ENCODE measurements around the gene RSL24D1. TPM values are rescaled to one million over a fixed set of nuclear protein-coding genes. Genes with fewer than 3 reads are reported as not detected.

The RSL24D1 gene
- total RNA-seq, result 10 to 100 TPM; 13.2 to 27.7 (median 20.2) TPM
- long read RNA-seq, transcript RSL24D1-201 (6 exons, 2,015 nt), result major isoform, 15 of 17 reads
- long read RNA-seq, partial matches to known transcripts, result 2 of 17 reads
- long read RNA-seq, other reads (novel, unspliced or antisense), result 0 of 17 reads

- intact Hi-C loops (cut with DNase I), result no loop called here
- ATAC-seq, result peak; percentile 99
- peaks cover 0 to 9% (median 2%) of the 10 kb centered on the region in 4 donors for H3K36me3 ChIP-seq
- no peaks in the 10 kb centered on the region for H3K27me3 ChIP-seq
- TF ChIP-seq, protein P1, sequence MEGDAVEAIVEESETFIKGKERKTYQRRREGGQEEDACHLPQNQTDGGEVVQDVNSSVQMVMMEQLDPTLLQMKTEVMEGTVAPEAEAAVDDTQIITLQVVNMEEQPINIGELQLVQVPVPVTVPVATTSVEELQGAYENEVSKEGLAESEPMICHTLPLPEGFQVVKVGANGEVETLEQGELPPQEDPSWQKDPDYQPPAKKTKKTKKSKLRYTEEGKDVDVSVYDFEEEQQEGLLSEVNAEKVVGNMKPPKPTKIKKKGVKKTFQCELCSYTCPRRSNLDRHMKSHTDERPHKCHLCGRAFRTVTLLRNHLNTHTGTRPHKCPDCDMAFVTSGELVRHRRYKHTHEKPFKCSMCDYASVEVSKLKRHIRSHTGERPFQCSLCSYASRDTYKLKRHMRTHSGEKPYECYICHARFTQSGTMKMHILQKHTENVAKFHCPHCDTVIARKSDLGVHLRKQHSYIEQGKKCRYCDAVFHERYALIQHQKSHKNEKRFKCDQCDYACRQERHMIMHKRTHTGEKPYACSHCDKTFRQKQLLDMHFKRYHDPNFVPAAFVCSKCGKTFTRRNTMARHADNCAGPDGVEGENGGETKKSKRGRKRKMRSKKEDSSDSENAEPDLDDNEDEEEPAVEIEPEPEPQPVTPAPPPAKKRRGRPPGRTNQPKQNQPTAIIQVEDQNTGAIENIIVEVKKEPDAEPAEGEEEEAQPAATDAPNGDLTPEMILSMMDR (IDR thresholded peaks at IDR 0.05), result peak in 3 of 4 donors; percentile 42 to 46 (median 43)
- peak; percentile 91 for TF ChIP-seq POLR2A (IDR thresholded peaks at IDR 0.05)
- H3K9me3 ChIP-seq, result no peaks in the 10 kb centered on the region
- H3K27ac ChIP-seq, result peak within 1 kb of the TSS; percentile 66 to 85 (median 77)
- under 1% methylated on average over 28 of the region's 62 CpGs for WGBS (ENCODE audit: insufficient coverage, low coverage, low lambda C conversion rate, missing lambda C conversion rate)
- DNase-seq, result peak; percentile 96 to 98 (median 97)
- peaks cover 0 to 22% (median 6%) of the 10 kb centered on the region in 4 donors for H3K4me1 ChIP-seq
- peak within 1 kb of the TSS; percentile 66 to 87 (median 75) for H3K4me3 ChIP-seq
These were observed at the start of gene RSL24D1 for GRCh38 chr15:55196458-55197361. Gene RSL24D1 (minus strand): TSS chr15:55196941. CDS start chr15:55196890, 51 bp downstream.

GRCh38 chr15:55245059-55245458, 48.3 kb upstream of the RSL24D1 start:
- no peak for ATAC-seq
- H3K36me3 ChIP-seq, result no peaks in the 10 kb centered on the region
- DNase-seq, result no peak
- H3K4me1 ChIP-seq, result peaks cover 0 to 18% (median 7%) of the 10 kb centered on the region in 4 donors
- TF ChIP-seq, protein P1 (IDR thresholded peaks at IDR 0.05), result no peak
- no peak for TF ChIP-seq POLR2A (IDR thresholded peaks at IDR 0.05)
- intact Hi-C loops (cut with DNase I), result no loop called here
- H3K27ac ChIP-seq, result no peak overlapping the region
- WGBS (ENCODE audit: insufficient coverage, low coverage, low lambda C conversion rate, missing lambda C conversion rate), result 98% methylated on average over 4 of the region's 4 CpGs
- H3K4me3 ChIP-seq, result no peak overlapping the region
- no peaks in the 10 kb centered on the region for H3K9me3 ChIP-seq
- H3K27me3 ChIP-seq, result no peaks in the 10 kb centered on the region

- no peaks in the 10 kb centered on the region for H3K4me1 ChIP-seq
- 48% methylated on average over 1 of the region's 1 CpG for WGBS (ENCODE audit: insufficient coverage, low coverage, low lambda C conversion rate, missing lambda C conversion rate)
These were observed 45.1 kb upstream of the RSL24D1 start for GRCh38 chr15:55241891-55242290.

GRCh38 chr15:55241186-55241585, 44.4 kb upstream of the RSL24D1 start:
- whole genome bisulfite sequencing (ENCODE audit: insufficient coverage, low coverage, low lambda C conversion rate, missing lambda C conversion rate), result 42% methylated on average over 1 of the region's 1 CpG
- no peak for DNase-seq
- Histone ChIP-seq H3K36me3 (no peaks in the 10 kb centered on the region), H3K9me3 (no peaks in the 10 kb centered on the region), H3K4me1 (no peaks in the 10 kb centered on the region), H3K27ac (no peak overlapping the region), H3K4me3 (no peak overlapping the region), H3K27me3 (no peaks in the 10 kb centered on the region)
- no peak for ATAC-seq
- intact Hi-C loops (cut with DNase I), result no loop called here
- TF ChIP-seq, protein P1 (IDR thresholded peaks at IDR 0.05), result no peak
- TF ChIP-seq POLR2A (IDR thresholded peaks at IDR 0.05), result no peak

More at GRCh38 chr15:55241891-55242290, 45.1 kb upstream of the RSL24D1 start:
- H3K27ac ChIP-seq, result no peak overlapping the region
- H3K4me3 ChIP-seq, result no peak overlapping the region
- intact Hi-C loops (cut with DNase I), result no loop called here
- ATAC-seq (no peak), DNase-seq (no peak)
- no peak for TF ChIP-seq POLR2A (IDR thresholded peaks at IDR 0.05)
- TF ChIP-seq, protein P1 (IDR thresholded peaks at IDR 0.05), result no peak
- H3K27me3 ChIP-seq, result no peaks in the 10 kb centered on the region
- H3K9me3 ChIP-seq, result no peaks in the 10 kb centered on the region
- H3K36me3 ChIP-seq, result no peaks in the 10 kb centered on the region

Measured in right lobe of liver (tissue), 6 donors.